Measurements from ENCODE around the gene CD44.
A peak's percentile ranks its signal among the peaks of the same experiment; 100 is the strongest.

CD44 gene

DNA sequence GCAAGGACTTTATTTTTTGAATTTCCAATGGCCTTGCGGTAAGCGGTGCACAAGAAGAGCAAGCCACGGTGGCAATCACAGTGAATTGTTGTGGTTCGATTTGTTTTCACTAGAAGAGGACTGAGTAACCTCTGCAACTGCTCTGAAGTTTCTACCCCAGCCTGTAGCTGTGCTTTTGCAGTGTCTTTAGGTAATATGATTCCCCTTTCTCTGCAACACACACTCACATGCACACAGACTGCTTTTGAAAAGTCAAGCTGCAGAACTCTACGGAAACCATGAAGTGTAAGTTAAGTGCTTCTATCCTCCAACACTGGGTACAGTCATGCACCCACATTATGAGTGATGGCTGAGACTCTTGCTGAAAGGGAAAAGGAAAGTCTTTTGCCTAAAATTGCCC lies 38.4 kb downstream of the CD44 start:
- no peak for DNase-seq (ENCODE audit: low read depth)

DNA sequence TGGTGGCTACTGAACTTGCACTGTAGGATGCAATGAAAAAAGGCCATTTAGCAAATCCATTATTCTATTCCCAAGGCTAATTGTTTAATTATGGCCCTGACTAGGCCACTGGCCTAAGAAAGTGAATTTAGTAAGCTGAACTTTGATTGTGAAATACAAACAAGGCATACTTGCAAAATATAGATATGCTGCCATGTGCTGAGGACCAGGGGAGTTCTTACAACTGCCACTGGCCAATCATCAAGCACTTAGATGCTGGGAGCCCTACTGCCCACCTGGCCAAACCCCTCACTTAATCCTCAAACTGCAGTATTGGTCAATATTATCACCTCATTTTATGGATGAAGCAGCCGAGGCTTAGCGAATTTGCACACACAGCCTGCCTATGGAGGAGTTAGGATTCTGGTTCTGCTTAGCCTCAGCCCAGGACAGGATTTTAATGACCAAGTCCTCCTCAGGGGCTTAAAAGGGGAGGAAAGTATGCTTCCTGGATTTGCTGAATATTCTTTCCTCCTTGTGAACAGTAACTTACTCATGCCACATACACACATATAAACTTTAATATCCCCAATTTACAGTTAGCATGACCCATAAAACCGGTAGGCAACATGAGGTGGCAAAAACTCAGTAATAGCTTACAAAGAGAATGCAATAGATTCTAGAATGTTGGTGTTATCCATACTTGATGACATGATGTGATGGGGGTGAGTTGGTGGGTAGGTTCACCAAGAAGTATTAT lies 39.3 kb downstream of the CD44 start:
- no peak for DNase-seq (ENCODE audit: low read depth)

DNA sequence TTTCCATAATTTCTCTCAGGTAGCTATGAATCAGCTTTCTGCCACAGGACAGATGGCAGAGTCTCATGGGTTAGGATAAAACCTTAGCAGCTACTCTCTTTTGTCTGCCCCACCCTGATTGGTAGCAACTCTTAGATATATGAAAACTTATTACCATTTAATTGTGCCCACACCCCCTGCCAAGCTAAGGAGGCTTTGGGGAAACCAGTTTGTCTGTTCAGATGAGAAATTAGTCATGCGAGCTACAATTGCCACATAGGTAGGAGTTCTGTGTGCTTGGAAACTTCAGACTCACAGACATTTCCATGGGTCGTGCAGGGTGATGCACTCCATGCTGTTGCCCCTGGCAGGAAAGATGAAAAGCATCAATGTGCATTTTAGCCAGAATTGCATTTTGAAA lies 39.9 kb downstream of the CD44 start:
- DNase-seq (ENCODE audit: low read depth): no peak

DNA sequence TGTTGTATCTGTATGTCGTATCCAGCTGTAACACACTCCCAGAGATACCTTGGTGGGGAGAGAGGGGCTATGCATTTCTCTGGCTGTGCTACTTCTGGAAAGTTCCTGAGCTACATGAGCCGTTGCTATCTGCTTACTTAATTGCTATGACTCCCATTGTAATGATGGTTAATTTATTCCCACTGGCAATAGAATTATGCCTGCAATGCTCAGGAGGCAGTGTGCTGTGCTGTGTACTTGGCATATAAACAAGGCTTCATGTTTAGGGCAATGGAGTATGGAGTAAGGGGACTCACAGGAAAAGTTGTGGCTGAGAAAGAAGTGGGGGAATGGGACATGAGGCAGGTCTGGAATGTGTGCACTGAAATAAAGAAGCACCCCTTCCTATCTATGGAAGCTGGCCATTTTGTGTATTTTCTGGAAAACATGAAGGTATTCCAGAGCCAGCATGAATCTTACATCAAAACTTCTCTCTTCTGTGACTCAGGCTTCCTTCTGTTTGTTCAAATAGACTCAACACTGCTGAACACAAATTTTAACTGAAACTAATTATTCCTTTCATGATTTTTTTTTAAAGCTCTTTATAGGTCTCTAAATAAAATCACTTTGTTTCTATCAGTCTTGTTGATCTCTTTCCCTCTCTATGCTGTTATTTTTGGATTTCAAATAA lies 40.6 kb downstream of the CD44 start:
- no peak for DNase-seq (ENCODE audit: low read depth)

DNA sequence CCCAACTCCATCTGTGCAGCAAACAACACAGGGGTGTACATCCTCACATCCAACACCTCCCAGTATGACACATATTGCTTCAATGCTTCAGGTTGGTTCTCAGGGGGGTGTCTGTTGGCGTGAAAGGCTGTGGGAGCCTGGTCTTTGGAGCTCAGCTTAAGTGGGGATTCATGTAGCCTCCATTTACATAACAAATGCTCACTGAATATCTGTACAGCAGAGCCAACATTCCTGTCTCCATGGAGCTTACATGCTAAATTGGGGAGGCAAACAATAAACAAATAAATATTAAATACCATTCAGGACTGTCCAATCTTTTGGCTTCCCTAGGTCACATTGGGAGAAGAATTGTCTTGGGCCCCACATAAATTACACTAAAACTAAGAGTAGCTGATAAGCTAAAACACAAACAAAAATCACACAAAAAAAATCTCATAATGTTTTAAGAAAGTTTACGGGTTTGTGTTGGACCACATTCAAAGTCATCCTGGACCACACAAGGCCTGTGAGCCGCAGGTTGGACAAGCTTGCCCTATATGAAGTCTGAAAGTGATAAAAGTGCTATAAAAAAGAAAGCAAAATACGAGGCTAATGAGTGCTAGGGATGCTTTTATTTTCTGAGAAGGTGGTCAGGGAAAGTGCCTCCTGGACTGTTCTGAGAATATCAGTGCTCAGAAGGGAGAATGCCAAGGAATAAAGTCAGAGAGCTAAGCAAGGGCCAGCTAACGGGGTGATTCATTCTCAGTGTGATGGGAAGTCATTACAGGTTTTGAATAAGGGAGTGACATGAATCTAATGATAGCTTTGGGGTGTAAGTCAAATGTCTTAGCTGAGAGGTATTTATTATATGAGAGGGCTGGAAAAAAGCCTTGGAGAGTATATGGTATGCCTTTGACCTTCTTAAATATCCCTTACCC lies 41.6 kb downstream of the CD44 start:
- peak; percentile 37 for DNase-seq (ENCODE audit: low read depth)

DNA sequence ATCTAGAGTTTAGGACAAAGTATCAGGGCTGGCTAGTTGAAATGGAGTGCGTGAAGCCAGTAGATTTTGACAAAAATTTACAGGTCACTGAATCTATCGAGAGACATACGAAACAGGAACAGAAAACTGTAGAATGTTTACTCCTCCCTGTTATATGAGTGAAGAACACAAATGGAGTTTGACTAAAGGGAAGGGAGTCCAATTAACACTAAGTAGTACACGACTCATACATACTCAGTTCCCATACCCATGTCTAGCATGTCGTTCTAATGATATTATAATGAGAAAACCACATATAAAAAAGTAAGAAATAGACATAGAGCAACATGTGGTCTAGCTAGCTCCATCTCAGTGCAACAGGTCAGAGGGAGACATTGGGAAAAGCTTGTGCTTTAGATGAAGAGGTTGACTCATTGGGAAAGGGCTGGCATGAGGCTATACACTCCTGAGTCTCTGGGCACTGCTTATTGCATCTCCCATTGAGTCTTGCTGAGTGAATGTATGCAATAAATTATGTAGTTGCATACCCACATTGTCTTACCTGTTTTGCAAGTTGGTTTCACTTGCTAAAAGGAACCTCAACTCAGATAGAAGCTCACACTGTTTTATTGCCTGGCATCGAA lies 43.5 kb downstream of the CD44 start:
- DNase-seq (ENCODE audit: low read depth): no peak

DNA sequence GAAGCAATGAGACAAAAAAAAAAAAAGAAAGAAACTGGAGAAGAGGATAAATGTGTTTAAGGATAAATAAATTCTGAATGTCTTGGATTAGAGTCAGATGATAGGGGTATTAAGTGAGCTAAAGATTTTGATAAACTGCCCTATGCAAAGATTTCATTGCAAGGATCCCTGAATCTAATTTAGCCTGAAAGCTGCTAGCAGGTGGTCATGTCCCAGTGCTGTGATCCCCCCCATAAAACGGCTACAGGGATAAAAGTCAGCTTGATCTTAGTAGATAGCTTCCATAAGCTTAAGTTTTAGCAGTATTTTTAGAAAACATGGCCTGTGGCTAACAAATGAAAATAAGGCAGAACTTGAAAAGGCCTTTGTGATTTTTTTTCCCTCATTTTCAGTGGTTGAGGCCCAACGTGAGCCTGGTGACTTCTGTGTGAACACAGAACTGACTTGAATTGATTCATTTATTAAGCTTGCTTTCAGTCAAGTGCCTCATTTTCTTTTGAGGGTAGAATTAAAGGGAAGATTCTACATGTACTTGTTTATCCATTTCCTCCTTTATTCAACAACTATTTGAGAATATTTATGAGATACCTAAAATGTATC lies 44.5 kb downstream of the CD44 start:
- DNase-seq (ENCODE audit: low read depth): no peak

DNA sequence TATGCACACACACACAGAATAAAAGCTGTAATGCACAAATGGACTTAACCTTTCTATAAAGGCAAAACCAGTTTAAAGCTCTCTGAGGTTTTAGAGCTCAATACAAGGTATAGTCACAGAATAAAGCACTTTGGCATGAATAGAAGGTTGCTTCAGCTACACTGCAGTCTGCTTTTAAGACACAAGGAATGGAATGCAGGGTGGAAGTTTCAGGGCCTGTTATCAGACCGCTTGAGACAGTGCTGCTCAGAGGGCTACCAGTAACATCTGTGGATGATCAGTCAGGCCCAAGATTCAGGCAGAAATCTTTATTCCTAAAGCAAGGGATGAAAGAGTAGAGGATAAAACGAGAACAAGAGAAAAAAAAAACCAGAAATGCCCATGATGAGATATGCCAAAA lies 46.7 kb downstream of the CD44 start:
- no peak for DNase-seq (ENCODE audit: low read depth)

DNA sequence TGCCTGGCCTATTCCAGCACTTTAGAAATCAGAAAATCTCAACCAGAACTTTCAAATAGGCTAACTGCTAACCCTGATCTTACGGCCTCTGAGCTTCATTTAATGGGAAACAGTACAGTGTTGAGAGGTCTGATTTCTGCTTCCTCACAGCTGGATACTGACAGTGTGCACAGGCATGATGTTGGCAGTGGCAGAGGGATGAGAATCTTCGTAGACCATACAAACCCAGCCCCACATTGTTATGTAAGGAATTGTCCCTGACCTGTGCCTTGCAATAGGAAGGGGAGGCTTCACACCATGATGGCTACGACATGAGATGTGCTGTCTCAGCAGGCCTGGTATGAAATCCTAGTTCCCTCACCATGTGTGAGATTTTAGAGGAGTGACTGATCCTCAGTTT lies 49.0 kb downstream of the CD44 start:
- no peak for DNase-seq (ENCODE audit: low read depth)

DNA sequence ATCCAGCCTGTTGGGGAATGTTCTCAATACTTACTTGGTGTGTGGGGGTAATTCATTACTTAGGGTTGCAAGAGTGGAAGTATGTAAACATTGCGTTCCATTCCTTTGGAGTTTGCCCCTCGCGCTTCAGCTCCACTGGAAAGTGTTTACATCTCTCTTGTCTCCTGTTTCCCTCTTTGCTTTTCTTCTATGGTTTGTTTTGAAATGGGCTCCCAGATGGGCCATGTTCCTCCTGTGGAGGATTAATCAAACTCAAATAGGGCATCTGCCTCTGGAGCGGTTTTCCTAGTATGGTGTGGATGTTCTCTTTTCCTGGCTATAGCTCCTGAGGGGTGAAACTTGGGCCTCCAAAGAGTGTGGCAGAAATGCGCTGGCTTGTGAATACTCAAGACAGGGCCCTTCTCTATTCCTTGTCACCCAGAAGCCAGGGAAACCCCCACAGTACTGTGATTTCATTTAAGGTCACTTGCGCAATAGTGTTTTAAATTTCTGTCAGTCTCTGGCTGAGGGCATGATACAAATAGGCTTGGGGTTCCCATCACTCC lies 51.9 kb downstream of the CD44 start:
- DNase-seq (ENCODE audit: low read depth): no peak

DNA sequence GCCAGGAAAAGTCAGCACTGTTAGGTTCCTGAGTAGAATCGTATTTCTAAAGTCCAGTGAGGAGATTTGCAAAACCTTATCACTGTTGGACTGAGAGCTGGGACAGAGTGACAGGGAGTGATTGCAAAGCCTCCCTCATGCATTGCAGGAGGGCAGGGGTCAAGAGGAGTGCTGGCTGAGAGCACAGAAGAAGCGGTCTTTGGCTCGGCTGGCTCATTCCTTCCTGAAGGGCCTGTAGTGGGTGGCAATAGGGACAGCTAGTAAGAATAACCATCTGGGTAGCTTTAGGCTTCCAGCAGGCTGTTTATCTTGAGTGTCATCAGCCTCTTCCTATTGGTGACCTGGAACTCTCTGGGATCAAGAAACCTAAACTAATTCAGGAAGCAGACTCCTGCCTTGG lies 53.4 kb downstream of the CD44 start:
- no peak for DNase-seq (ENCODE audit: low read depth)

DNA sequence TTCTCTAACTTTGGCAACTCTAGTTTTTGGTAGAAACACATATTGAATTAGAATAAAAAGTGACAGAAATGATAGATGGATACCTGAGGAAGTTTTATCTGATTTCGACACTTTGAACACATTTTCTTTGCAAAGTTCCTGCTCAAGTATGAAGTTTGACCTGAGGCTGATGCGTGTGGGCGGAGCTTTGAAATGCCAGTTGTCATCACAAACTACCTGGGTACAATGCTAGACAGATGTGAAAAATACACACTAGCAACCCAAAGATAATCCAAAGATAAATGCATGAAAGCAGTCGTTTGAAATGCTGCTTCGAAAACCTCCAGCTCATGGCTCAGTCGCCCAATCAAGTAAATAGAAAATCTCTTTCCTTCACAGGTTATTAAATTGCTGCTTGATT lies 54.8 kb downstream of the CD44 start:
- DNase-seq (ENCODE audit: low read depth): no peak

DNA sequence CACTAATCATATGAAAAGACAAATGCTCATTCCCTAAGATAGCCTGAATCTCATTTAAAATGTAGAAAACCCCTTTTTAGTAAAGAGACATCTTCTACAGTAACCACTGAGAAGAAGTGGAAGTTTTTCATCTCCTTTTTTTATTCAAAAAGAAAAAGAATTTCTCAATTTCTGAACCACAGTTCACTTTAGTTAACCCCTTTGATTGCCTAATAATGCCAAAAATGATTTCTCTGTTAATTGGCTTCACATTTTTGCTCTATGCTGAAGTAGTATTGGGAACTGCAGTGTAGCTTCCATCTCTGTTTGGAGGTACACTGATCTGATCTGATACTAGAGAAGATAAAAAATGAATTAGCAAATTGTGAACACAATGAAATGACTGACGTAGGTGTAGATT lies 58.3 kb downstream of the CD44 start:
- no peak for DNase-seq (ENCODE audit: low read depth)

DNA sequence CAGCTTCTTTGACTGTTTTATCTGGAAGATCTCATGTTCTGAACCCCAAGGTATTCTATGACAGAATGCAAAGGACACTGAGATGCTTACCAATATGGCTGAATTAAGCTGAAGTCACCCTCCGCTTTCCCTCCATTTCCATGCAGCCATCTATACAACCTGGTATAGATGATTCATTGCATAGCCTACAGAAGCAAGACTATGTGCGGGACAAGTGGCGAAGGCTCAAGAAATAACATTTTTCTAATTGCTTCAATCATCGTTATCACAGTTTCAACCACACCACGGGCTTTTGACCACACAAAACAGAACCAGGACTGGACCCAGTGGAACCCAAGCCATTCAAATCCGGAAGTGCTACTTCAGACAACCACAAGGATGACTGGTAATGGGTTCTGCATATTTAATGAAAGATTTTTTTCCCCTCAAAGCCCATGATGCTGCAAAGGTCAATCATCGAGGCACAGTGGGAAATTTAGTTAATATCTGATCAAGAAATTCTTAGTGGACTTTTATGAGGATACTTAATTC lies 61.9 kb downstream of the CD44 start:
- DNase-seq (ENCODE audit: low read depth): no peak

DNA sequence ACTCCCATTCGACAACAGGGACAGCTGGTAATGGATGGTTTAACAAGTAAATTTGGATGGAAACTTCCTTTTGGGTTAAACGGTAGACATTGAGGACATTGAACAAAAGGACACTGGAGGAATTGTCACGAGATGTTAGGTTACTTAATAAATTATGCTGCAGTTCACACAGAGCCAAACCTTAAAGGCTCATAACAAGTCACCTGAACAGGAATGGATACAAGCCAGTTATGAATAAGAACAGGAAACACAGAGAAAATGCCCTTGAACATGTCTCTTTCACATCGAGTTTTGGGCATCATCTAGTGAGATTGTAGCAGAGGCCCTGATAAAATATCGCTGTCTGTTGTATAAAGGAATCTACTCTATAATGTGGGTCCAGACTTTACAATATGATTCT lies 65.6 kb downstream of the CD44 start:
- no peak for DNase-seq (ENCODE audit: low read depth)

DNA sequence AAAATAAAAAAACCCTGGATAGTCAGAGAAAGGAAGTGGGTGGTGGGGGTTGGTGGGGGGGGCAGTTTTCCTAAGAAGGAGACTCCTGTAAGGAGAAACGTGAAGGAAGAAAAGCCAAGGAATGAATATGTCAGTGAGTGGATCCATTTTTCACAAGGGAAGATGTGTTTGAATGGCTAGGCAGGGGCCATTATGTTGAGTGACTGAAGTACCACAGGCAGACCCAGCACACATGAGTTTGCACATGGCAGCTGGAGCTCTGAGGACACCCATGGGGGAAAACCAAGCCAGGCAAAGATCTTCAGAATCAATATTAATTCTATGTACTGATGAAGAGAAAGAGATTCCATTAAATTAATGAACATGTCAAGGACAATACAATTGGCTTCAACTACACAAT lies 67.6 kb downstream of the CD44 start:
- DNase-seq (ENCODE audit: low read depth): no peak

DNA sequence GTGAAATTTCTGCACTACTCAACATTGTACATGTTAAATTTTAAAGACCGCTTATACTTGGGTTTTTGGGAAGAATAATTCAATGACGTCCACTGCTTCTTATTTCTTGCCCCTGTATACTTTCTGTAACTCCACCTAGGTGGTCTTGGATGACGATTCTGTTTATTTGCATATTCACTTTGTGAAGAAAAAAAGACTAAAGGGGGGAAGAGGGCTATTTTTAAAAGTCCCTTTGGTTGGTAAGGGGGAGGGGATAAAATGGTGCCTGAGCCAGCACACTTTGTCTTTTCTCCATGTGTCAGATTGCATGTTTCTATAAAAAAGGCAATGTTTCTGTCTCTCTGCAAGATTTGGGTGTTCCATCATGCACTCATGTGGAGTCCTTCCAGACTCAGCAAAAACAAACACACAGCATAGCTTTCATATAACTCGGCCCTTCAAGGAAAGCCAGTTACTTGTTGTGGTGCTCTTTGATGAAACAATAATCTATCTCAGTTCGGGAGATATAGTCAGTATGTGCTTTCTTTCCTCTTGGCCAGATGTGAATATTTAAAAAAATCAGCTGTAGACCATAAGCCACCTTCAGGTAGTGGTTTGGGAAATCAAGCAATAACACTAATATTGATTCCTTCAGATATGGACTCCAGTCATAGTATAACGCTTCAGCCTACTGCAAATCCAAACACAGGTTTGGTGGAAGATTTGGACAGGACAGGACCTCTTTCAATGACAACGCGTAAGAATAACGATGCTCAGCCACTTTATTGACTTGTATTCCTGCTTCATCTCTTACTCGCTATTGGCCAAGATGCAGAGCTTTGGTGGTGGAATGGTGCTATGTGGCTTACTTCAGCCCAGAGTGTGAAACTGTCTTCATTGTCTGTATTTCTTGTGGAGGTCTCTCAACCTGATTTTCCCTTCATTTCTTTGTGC lies 68.8 kb downstream of the CD44 start:
- DNase-seq (ENCODE audit: low read depth): no peak

DNA sequence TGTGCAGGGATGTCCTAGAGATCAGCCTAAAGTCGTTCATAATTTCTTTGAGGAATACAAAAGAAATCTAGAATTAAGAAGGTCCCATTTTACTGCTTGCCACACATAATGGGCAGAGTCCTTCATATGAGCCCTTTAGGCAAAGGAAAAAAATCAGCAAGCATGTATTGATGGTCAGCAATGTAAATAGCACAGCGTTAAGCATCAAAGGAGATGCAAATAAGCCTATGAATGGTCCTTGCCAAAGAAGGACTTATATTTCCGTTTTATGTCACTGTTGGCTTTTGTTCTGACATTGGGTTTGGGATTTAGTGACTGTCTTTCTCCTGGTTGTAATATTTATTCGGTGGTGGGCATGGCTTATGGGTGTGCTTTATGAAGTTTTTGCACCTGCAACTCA lies 69.8 kb downstream of the CD44 start:
- no peak for DNase-seq (ENCODE audit: low read depth)

DNA sequence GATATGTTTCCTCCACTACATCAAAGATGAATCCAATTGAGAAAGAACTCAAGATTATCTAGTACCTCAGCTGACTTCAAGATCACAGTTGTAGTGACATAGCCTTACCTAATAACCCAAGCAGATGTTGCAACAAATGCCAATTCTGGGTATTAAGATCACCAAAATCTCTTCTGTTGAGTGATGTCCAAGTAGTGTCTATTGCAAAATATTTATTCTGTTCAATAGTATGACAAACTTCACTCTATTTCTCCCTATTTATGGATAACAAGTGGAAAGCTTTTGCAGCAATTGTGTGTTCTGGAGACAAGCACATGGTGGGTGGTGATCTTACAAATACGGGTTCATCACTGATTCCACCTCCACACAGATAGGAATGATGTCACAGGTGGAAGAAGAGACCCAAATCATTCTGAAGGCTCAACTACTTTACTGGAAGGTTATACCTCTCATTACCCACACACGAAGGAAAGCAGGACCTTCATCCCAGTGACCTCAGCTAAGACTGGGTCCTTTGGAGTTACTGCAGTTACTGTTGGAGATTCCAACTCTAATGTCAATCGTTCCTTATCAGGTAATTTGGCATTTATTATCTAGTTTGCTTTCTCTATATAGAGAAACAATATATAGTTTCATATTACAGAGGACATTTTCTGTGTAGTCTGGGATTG lies 72.0 kb downstream of the CD44 start:
- DNase-seq (ENCODE audit: low read depth): no peak

DNA sequence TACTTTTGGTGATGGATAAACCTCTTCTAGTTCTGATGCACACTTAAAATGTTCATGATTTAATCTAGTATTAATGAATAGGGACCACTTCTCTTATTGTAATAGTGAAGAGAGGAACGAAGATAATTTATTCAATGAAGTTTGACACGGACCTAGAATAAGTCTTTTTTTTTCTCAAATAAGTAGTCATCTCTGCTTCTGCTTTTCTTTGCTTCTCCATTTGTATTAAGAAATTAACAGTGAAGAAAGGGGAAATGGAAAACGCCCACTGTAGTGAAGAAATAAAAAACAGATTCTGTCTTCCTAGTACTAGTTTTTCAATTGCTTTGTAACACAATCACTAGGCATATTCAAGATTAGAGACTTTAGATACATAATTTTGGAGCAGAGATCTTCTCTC lies 73.0 kb downstream of the CD44 start:
- DNase-seq (ENCODE audit: low read depth): no peak
